ENCODE results near the gene MTIF3. TPM values are rescaled to one million over a fixed set of nuclear protein-coding genes. Genes with fewer than 3 reads are reported as not detected.
"Not testable (repeated sequence)": the region's sequence is repeated elsewhere in the genome, so short reads cannot be mapped to it uniquely, and the experiment has no call there.

MTIF3 gene
- total RNA-seq, 2 experiments from 2014 or later = 28.7 to 30.4 TPM

GRCh38 chr13:27406178-27406939, 44.0 kb downstream of the MTIF3 start:
- Mint-ChIP-seq H3K4me3 (no peak overlapping the region), H3K36me3 (no peaks in the 10 kb centered on the region), H3K4me1 (peaks cover 3% of the 10 kb centered on the region), H3K27me3 (peaks cover 6% of the 10 kb centered on the region), H3K9me3 (peaks cover 3% of the 10 kb centered on the region), H3K27ac (no peak overlapping the region)
- no peak for DNase-seq

DNA sequence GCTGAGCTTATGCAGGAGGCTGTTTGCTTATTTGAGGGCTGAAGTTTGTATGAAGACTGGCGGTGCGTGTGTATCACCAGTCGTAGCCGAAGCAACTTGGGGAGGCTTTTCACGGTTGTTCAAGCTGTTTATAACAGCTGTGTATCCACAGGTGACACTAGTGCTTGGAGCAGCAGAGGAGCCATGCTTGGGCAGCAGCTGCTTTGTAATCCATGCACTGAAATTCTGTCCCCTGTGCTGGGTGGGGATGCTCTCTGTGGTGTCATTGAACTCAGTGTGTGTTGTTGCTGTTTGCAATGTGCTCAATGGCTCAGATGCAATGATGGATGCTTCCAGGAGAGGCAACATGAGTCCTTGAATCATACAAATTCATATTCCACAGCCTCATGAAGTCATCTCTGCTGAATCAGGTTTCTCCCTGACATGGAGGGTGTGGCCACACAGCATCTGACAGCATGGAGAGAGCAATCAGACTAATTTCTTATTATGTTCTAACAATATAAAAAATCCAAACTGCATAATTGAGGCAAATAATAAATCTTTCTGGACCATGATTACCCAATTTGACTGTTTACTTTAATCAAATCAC, 44.7 kb downstream of the MTIF3 start:
- H3K27me3 Mint-ChIP-seq = peaks cover 6% of the 10 kb centered on the region
- peaks cover 3% of the 10 kb centered on the region for H3K9me3 Mint-ChIP-seq
- H3K4me1 Mint-ChIP-seq = peaks cover 3% of the 10 kb centered on the region
- H3K27ac Mint-ChIP-seq = no peak overlapping the region
- DNase-seq = no peak
- H3K36me3 Mint-ChIP-seq = no peaks in the 10 kb centered on the region
- no peak overlapping the region for H3K4me3 Mint-ChIP-seq

DNA sequence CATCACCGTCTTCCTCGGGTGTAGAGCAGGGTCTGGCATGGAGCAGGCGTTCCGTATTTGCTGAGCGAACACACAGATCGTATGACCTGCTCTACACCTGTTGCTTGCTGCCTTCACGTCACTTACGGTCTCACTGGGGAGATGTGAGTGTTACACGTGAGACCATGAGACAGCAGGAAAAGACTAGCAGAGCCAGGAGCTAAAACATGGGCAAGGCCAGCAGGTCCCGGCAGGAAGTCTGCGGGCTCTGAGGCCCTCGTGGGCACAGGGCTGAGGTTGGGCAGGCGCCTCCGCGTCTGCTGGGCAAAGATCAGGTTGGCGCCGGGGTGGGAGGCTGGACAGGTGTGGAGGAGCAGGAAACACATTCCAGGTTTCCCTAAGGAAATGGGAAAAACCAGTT, 45.7 kb downstream of the MTIF3 start:
- peaks cover 6% of the 10 kb centered on the region for H3K27me3 Mint-ChIP-seq
- no peak overlapping the region for H3K27ac Mint-ChIP-seq
- peaks cover 3% of the 10 kb centered on the region for H3K9me3 Mint-ChIP-seq
- H3K36me3 Mint-ChIP-seq = no peaks in the 10 kb centered on the region
- no peak for DNase-seq
- no peak overlapping the region for H3K4me3 Mint-ChIP-seq
- peaks cover 3% of the 10 kb centered on the region for H3K4me1 Mint-ChIP-seq

DNA sequence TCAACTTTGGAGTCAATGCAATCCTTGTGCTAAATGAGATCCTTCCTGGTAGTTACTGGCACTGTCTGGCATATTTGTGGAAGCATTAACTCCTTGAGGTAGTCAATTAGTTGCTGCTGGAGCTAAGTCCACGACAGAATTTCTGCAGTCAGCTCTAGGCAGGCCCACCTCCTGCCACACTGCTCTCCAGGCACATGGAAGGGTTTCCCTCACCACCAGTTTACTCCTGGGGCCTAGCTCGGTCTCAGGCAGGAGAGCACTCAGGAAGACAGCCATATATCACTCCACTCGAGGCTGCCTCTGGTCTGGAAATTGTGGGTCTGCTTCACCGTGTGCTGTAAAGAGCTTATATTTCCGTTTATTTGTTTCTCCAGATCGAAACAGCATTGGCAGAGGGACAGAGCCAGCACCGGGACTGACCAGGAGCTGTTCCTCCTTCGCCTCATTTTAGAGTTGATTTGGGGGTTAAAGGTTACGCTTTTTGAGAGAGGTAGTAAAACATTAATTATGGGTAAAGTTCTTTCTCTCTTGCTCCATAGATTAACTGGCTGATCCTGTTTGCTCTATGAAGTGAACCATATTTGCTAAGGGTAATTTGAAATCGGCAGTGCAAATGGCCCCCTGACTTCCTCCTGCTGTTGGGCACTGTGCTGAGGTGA, 46.5 kb downstream of the MTIF3 start:
- no peak overlapping the region for H3K4me3 Mint-ChIP-seq
- no peak overlapping the region for H3K27ac Mint-ChIP-seq
- H3K27me3 Mint-ChIP-seq = no peaks in the 10 kb centered on the region
- H3K36me3 Mint-ChIP-seq = no peaks in the 10 kb centered on the region
- peaks cover 3% of the 10 kb centered on the region for H3K4me1 Mint-ChIP-seq
- H3K9me3 Mint-ChIP-seq = no peaks in the 10 kb centered on the region
- no peak for DNase-seq

DNA sequence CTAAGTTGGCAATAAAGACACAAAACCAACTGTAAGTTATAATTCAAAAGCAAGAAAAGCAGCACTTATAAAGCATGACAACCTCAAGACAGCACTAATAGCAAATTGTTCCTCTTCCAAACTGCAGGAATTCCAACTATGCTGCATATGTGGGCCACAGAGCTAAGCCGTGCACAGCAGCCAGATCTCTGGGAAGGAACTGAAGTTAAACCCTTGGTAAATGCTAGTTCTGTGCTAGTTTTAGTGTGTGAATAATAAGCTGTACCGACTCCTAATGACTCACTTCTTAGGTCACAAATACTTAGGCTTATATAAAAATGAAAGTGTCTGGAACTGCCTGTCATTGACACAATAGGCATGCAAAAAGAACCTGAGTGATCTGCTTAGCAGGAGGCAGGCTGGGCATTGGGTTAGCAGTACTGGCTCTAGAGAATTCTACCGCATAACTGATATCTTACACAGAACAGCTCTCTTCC, 47.1 kb downstream of the MTIF3 start:
- DNase-seq = no peak
- Mint-ChIP-seq H3K36me3 (no peaks in the 10 kb centered on the region), H3K27me3 (no peaks in the 10 kb centered on the region), H3K9me3 (no peaks in the 10 kb centered on the region), H3K4me1 (peaks cover 3% of the 10 kb centered on the region), H3K4me3 (no peak overlapping the region), H3K27ac (no peak overlapping the region)

DNA sequence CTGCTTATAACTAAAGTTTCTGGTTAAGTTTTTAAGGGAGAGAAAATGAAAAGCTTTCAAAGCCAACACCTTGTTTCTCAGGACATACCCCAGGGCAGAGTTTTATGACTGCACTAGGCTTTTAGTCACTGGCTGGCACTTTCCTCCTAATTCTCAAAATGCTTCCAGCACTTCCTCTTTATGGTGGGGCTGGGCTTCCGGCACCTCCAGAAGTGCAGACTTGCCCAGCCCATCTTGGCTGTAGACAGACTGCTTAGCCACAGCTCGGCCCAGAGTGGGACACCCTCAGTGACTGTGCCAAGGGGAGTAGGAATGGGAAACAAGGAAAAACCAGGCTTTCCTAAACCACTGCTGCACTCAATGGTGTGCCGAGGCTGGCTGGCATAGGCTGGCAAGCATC, 49.2 kb downstream of the MTIF3 start:
- Mint-ChIP-seq H3K36me3 (no peaks in the 10 kb centered on the region), H3K27me3 (no peaks in the 10 kb centered on the region), H3K27ac (no peak overlapping the region), H3K4me1 (no peaks in the 10 kb centered on the region), H3K9me3 (no peaks in the 10 kb centered on the region), H3K4me3 (no peak overlapping the region)
- DNase-seq = no peak

DNA sequence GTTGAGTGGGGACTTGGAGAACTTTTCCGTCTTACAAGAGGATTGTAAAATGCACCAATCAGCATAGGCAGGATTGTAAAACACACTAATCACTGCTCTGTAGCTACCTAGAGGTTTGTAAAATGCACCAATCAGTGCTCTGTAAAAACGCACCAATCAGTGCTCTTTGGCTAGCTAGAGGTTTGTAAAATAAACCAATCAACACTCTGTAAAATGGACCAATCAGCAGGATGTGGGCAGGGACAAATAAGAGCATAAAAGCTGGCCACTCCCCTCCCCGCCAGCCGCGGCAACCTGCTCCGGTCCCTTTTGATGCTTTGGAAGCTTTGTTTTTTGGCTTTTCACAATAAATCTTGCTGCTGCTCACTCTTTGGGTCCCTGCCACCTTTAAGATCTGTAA, 50.0 kb downstream of the MTIF3 start:
- not testable (repeated sequence) for H3K27ac Mint-ChIP-seq, H3K4me1 Mint-ChIP-seq, H3K9me3 Mint-ChIP-seq, DNase-seq, H3K4me3 Mint-ChIP-seq, H3K27me3 Mint-ChIP-seq, H3K36me3 Mint-ChIP-seq

DNA sequence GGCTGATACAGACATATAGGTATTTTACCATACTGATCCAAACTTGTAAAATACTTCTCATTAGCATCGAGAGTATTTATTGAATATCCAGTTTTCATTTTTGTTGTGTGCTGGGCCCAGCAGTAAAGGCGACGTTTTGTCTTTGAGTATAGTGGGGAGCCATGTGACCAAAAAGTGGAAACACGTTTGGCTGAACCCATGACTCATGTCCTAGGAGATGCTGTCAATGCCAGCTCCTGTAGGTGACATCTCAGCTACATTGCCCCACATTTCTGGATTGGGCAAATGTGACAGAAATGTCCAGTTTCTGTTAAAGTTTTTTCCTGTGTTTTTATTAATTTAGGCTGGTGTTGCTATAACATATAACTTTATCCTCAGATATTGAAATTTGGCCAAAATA, 52.0 kb downstream of the MTIF3 start:
- Mint-ChIP-seq H3K9me3 (no peaks in the 10 kb centered on the region), H3K4me3 (no peak overlapping the region), H3K27me3 (no peaks in the 10 kb centered on the region), H3K4me1 (no peaks in the 10 kb centered on the region), H3K27ac (no peak overlapping the region), H3K36me3 (no peaks in the 10 kb centered on the region)
- no peak for DNase-seq

DNA sequence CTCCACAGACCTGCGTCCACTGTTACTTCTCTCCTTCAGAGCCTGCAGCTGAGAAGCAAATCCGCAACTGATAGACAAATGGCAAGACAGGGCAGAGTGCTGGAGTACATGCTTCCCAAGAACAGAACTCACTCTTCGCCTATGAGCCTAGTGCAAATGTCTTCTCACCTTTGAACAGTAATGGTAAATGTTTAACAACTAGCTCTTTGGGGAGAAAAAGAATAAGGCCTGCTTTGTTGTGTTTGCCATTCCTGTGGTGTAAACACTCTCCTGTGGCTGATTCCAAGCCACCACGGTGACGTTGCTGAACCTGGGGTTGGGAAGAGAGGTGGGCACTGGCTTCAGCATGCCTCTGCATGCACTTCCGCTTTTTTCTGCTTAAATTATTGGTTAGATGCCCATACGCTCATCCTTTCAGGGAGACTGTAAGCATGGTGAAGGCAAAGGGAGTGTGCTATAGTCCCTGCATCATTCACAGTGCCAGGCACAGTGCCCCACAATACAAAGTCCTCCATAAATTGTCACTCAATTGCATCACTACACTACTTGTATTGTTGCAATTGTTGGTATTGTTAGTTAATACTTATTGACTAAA, 54.0 kb downstream of the MTIF3 start:
- no peak for DNase-seq
- no peaks in the 10 kb centered on the region for H3K27me3 Mint-ChIP-seq
- H3K9me3 Mint-ChIP-seq = no peaks in the 10 kb centered on the region
- H3K4me1 Mint-ChIP-seq = no peaks in the 10 kb centered on the region
- H3K36me3 Mint-ChIP-seq = no peaks in the 10 kb centered on the region
- no peak overlapping the region for H3K4me3 Mint-ChIP-seq
- H3K27ac Mint-ChIP-seq = no peak overlapping the region

GRCh38 chr13:27395007-27395510, 55.3 kb downstream of the MTIF3 start:
- H3K4me3 Mint-ChIP-seq = no peak overlapping the region
- H3K4me1 Mint-ChIP-seq = no peaks in the 10 kb centered on the region
- DNase-seq = no peak
- no peaks in the 10 kb centered on the region for H3K27me3 Mint-ChIP-seq
- H3K36me3 Mint-ChIP-seq = no peaks in the 10 kb centered on the region
- H3K9me3 Mint-ChIP-seq = no peaks in the 10 kb centered on the region
- no peak overlapping the region for H3K27ac Mint-ChIP-seq

- Mint-ChIP-seq H3K4me1 (no peaks in the 10 kb centered on the region), H3K4me3 (no peak overlapping the region), H3K27me3 (no peaks in the 10 kb centered on the region), H3K9me3 (no peaks in the 10 kb centered on the region), H3K36me3 (no peaks in the 10 kb centered on the region), H3K27ac (no peak overlapping the region)
- no peak for DNase-seq
Observed at GRCh38 chr13:27393101-27393500, 57.3 kb downstream of the MTIF3 start.

- Mint-ChIP-seq H3K9me3 (no peaks in the 10 kb centered on the region), H3K4me1 (no peaks in the 10 kb centered on the region), H3K36me3 (no peaks in the 10 kb centered on the region), H3K27me3 (no peaks in the 10 kb centered on the region), H3K4me3 (no peak overlapping the region), H3K27ac (no peak overlapping the region)
- DNase-seq = no peak
Observed at GRCh38 chr13:27391471-27391870, 58.9 kb downstream of the MTIF3 start.

GRCh38 chr13:27389891-27390290, 60.5 kb downstream of the MTIF3 start:
- no peaks in the 10 kb centered on the region for H3K27me3 Mint-ChIP-seq
- H3K9me3 Mint-ChIP-seq = no peaks in the 10 kb centered on the region
- no peak for DNase-seq
- no peaks in the 10 kb centered on the region for H3K4me1 Mint-ChIP-seq
- no peaks in the 10 kb centered on the region for H3K36me3 Mint-ChIP-seq
- H3K4me3 Mint-ChIP-seq = no peak overlapping the region
- H3K27ac Mint-ChIP-seq = no peak overlapping the region

DNA sequence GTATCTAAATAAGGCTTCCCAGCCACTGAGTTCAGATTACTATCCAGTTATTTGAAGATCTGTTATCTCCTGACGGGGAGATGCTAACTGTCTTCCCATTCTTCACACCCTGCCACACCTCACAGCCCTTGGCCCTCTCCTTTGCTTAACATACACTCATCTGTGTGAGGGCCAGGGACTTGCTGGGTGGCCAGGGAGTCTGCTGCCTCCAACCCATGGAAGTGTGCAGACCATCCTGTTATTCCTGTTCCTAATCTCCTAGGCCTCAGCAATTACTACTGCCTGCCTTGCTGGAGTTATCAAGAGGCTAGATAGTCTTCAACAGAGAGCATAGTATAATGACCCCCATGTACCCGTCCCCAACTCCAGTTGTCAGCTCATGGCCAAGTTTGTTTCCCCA, 62.1 kb downstream of the MTIF3 start:
- no peak for DNase-seq
- Mint-ChIP-seq H3K36me3 (no peaks in the 10 kb centered on the region), H3K4me3 (no peak overlapping the region), H3K27ac (no peak overlapping the region), H3K4me1 (no peaks in the 10 kb centered on the region), H3K9me3 (no peaks in the 10 kb centered on the region), H3K27me3 (no peaks in the 10 kb centered on the region)
